H9 (cell line): ENCODE results near the gene TMEM208. TPM values are rescaled to one million over a fixed set of nuclear protein-coding genes. Genes with fewer than 3 reads are reported as not detected.

Experiments
- DNase-seq: peaks from one replicate; pipeline ENCODE4 v3.0.0-alpha.2; 2017
- H2AFZ ChIP-seq: one replicate; pipeline ENCODE4 v1.6.1; 2013; ENCODE audit warnings: mild to moderate bottlenecking, low read length, control low read depth, moderate library complexity
- H2AK5ac ChIP-seq: 2 replicates; pipeline ENCODE4 v1.6.1; 2013; ENCODE audit warnings: low read length, control low read depth, mixed read lengths; ENCODE audit not compliant: insufficient read length
- H2BK120ac ChIP-seq: one replicate; pipeline ENCODE4 v1.6.1; 2013; ENCODE audit warnings: low read depth, mild to moderate bottlenecking, low read length, control low read depth, inconsistent platforms; ENCODE audit not compliant: poor library complexity, severe bottlenecking
- H2BK12ac ChIP-seq: 2 replicates; pipeline ENCODE4 v1.6.1; 2013; ENCODE audit warnings: low read length, control low read depth, mixed read lengths, low read depth; ENCODE audit not compliant: insufficient read length
- H2BK15ac ChIP-seq: 2 replicates; pipeline ENCODE4 v1.6.1; 2013; ENCODE audit warnings: low read depth, low read length, control low read depth
- H2BK20ac ChIP-seq: one replicate; pipeline ENCODE4 v1.6.1; 2013; ENCODE audit warnings: low read depth, mild to moderate bottlenecking, low read length, control low read depth, inconsistent platforms; ENCODE audit not compliant: poor library complexity, severe bottlenecking
- H2BK5ac ChIP-seq: 2 replicates; pipeline ENCODE4 v1.6.1; 2013; ENCODE audit warnings: low read length, control low read depth, mixed read lengths; ENCODE audit not compliant: insufficient read length
- H3K14ac ChIP-seq: 2 replicates; pipeline ENCODE4 v1.6.1; 2013; ENCODE audit warnings: low read length, control low read depth; ENCODE audit not compliant: insufficient read depth
- H3K18ac ChIP-seq: 2 replicates; pipeline ENCODE4 v1.6.1; 2013; ENCODE audit warnings: low read depth, mild to moderate bottlenecking, mixed read lengths, low read length, control low read depth; ENCODE audit not compliant: insufficient read length
- H3K23ac ChIP-seq: 2 replicates; pipeline ENCODE4 v1.6.1; 2013; ENCODE audit warnings: low read length, control low read depth, mixed read lengths, low read depth; ENCODE audit not compliant: insufficient read length
- H3K23me2 ChIP-seq: 2 replicates; pipeline ENCODE4 v1.6.1; 2013; ENCODE audit warnings: low read depth, mild to moderate bottlenecking, mixed read lengths, low read length, control low read depth; ENCODE audit not compliant: insufficient read length, poor library complexity, severe bottlenecking
- H3K27ac ChIP-seq: 2 replicates; pipeline ENCODE4 v1.5.1; 2013; ENCODE audit warnings: low read length, control low read depth, mixed read lengths, low read depth; ENCODE audit not compliant: insufficient read length
- H3K27me3 ChIP-seq: 2 replicates; pipeline ENCODE4 v1.6.1; 2013; ENCODE audit warnings: low read length, control low read depth, inconsistent platforms; ENCODE audit not compliant: insufficient read depth
- H3K4ac ChIP-seq: 2 replicates; pipeline ENCODE4 v1.6.1; 2013; ENCODE audit warnings: low read depth, mild to moderate bottlenecking, control low read depth, inconsistent platforms, low read length, moderate library complexity
- H3K4me1 ChIP-seq: 2 replicates; pipeline ENCODE4 v1.6.1; 2013; ENCODE audit warnings: low read length, control low read depth, inconsistent platforms; ENCODE audit not compliant: insufficient read depth
- H3K4me2 ChIP-seq: 2 replicates; pipeline ENCODE4 v1.6.1; 2013; ENCODE audit warnings: low read length, control low read depth, mixed read lengths; ENCODE audit not compliant: insufficient read length, insufficient read depth
- H3K56ac ChIP-seq: 2 replicates; pipeline ENCODE4 v1.6.1; 2013; ENCODE audit warnings: low read depth, mild to moderate bottlenecking, mixed read lengths, low read length, control low read depth; ENCODE audit not compliant: insufficient read length
- H3K79me1 ChIP-seq: 2 replicates; pipeline ENCODE4 v1.6.1; 2013; ENCODE audit warnings: low read depth, mild to moderate bottlenecking, moderate library complexity, low read length, control low read depth, inconsistent platforms; ENCODE audit not compliant: insufficient read depth, poor library complexity, severe bottlenecking
- H3K79me2 ChIP-seq: 2 replicates; pipeline ENCODE4 v1.6.1; 2013; ENCODE audit warnings: low read length, control low read depth, inconsistent platforms; ENCODE audit not compliant: insufficient read depth
- H3K9ac ChIP-seq: 2 replicates; pipeline ENCODE4 v1.6.1; 2013; ENCODE audit warnings: low read length, control low read depth, mixed read lengths; ENCODE audit not compliant: insufficient read length; ENCODE audit errors: extremely low read depth
- H3K9me3 ChIP-seq: one replicate; pipeline ENCODE4 v1.6.1; 2013; ENCODE audit warnings: low read depth, low read length, inconsistent platforms; ENCODE audit not compliant: control insufficient read depth
- H3T11ph ChIP-seq: one replicate; pipeline ENCODE4 v1.6.1; 2013; ENCODE audit warnings: mild to moderate bottlenecking, low read length, control low read depth, inconsistent platforms
- H4K20me1 ChIP-seq: one replicate; pipeline ENCODE4 v1.6.1; 2013; ENCODE audit not compliant: control insufficient read depth, insufficient read length, insufficient read depth
- H4K5ac ChIP-seq: 2 replicates; pipeline ENCODE4 v1.6.1; 2013; ENCODE audit warnings: low read depth, mild to moderate bottlenecking, mixed read lengths, low read length, control low read depth; ENCODE audit not compliant: insufficient read length
- H4K8ac ChIP-seq: replicated peaks from 2 replicates; pipeline ENCODE4 v1.6.1; 2013; ENCODE audit warnings: low read length, control low read depth, mixed read lengths, low read depth; ENCODE audit not compliant: insufficient read length
- H4K91ac ChIP-seq: 2 replicates; pipeline ENCODE4 v1.6.1; 2013; ENCODE audit warnings: low read depth, mild to moderate bottlenecking, moderate library complexity, mixed read lengths, low read length, control low read depth; ENCODE audit not compliant: insufficient read length
- H3K27ac Mint-ChIP-seq, 3 experiments: 2 replicates in 2 of 3; 3 replicates in 1 of 3; pipeline ENCODE4 v1.8.0; 2020 to 2021; ENCODE audit warnings: mixed read lengths in 3 of 3, mild to moderate bottlenecking in 1 of 3, moderate library complexity in 1 of 3
- H3K27me3 Mint-ChIP-seq: 2 replicates; pipeline ENCODE4 v1.8.0; 2021; ENCODE audit warnings: low read depth, mild to moderate bottlenecking, moderate library complexity, mixed read lengths
- H3K36me3 Mint-ChIP-seq, 3 experiments: 2 replicates in 2 of 3; 3 replicates in 1 of 3; pipeline ENCODE4 v1.8.0; 2020 to 2021; ENCODE audit warnings: low read depth in 3 of 3, mixed read lengths in 3 of 3; ENCODE audit not compliant: insufficient read depth in 1 of 3
- H3K4me1 Mint-ChIP-seq, 2 experiments: 2 replicates each; pipeline ENCODE4 v1.8.0; 2020; ENCODE audit warnings: mixed read lengths in 2 of 2
- H3K4me3 Mint-ChIP-seq, 2 experiments: 2 replicates in 1 of 2; 3 replicates in 1 of 2; pipeline ENCODE4 v1.8.0; 2020 to 2021; ENCODE audit warnings: mild to moderate bottlenecking in 2 of 2, mixed read lengths in 2 of 2, moderate library complexity in 1 of 2
- H3K9me3 Mint-ChIP-seq, 2 experiments: 2 replicates in 1 of 2; 3 replicates in 1 of 2; pipeline ENCODE4 v1.8.0; 2020; ENCODE audit warnings: mild to moderate bottlenecking in 2 of 2, mixed read lengths in 2 of 2, moderate library complexity in 1 of 2
- WGBS: extraction: QIAGEN DNeasy Blood & Tissue Kit; methylation state at CpG from one replicate; pipeline ENCODE4 v1.1.7; 2013; ENCODE audit warnings: missing lambda C conversion rate, low lambda C conversion rate, mixed read lengths; ENCODE audit not compliant: insufficient read length; ENCODE audit errors: extremely low coverage; 5-methylcytosine and 5-hydroxymethylcytosine counted together
- total RNA-seq: library from RNA; stranded (reverse); gene quantifications from 2 replicates; pipeline ENCODE4 v1.2.1, GENCODE V29; 2021
- TF ChIP-seq, protein P1 (sequence below): fragments of 200-600 bp; sonication (generic); conservative IDR thresholded peaks from 3 replicates; pipeline ENCODE4 v1.8.0; 2021; ENCODE audit warnings: antibody characterized with exemption, mild to moderate bottlenecking

The TMEM208 gene
- total RNA-seq, 1 experiment from 2014 or later: 42.6 TPM

DNA sequence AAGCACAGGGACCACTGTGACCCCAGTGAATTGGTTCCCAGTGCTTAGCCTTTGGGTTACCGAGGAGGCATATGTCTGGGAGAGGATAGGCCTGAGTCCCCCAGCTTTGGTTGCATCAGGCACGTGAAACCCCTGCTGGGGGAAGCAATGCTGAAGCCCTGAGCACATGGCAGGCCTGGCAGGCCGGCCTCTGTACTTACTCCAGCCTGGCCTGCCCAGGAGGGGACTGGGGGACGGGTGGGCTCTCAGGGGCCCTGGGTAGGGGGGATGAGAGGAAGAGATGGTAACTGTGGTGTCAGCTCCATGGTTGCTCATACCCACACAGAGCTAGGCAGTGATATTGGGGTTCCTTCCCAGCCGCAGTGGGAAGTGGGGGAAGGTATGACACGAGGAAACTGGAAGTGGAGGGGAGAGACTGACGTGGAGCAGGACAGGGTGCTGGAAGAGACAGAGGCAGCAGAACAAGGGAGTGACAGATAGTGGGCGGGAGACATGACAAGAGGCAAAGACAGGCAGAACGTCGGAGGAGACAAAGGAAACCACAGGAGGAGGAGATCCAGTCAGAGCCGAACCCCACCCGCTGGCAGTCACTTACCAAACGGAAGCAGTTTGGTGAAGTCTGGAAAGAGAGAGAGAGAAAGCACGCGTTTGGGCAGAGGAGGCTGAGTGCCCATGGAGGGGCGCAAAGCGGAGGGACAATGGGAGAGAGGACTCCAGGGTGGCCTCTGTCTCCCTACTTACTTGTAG is 9.1 kb downstream of the TMEM208 start:
- Mint-ChIP-seq H3K9me3 (no peaks in the 10 kb centered on the region), H3K27me3 (no peaks in the 10 kb centered on the region), H3K4me1 (peaks cover 4 to 10% of the 10 kb centered on the region in 2 experiments; a peak in 3 of 4 replicates), H3K4me3 (peak overlapping the region in 1 of 2 experiments; percentile 51; a peak in 1 of 5 replicates), H3K27ac (peak overlapping the region; percentile 34 to 48 (median 44); a peak in 3 of 7 replicates), H3K36me3 (peaks cover 24 to 75% (median 48%) of the 10 kb centered on the region in 3 experiments)
- H3K79me1 ChIP-seq: peaks cover 4% of the 10 kb centered on the region
- no peak overlapping the region for H4K5ac ChIP-seq
- TF ChIP-seq, protein P1, sequence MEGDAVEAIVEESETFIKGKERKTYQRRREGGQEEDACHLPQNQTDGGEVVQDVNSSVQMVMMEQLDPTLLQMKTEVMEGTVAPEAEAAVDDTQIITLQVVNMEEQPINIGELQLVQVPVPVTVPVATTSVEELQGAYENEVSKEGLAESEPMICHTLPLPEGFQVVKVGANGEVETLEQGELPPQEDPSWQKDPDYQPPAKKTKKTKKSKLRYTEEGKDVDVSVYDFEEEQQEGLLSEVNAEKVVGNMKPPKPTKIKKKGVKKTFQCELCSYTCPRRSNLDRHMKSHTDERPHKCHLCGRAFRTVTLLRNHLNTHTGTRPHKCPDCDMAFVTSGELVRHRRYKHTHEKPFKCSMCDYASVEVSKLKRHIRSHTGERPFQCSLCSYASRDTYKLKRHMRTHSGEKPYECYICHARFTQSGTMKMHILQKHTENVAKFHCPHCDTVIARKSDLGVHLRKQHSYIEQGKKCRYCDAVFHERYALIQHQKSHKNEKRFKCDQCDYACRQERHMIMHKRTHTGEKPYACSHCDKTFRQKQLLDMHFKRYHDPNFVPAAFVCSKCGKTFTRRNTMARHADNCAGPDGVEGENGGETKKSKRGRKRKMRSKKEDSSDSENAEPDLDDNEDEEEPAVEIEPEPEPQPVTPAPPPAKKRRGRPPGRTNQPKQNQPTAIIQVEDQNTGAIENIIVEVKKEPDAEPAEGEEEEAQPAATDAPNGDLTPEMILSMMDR: no peak
- no peak overlapping the region for H3K18ac ChIP-seq
- no peak overlapping the region for H3K27ac ChIP-seq
- H3K23me2 ChIP-seq: no peaks in the 10 kb centered on the region
- H3K27me3 ChIP-seq: no peaks in the 10 kb centered on the region
- H3K23ac ChIP-seq: no peak overlapping the region
- H3K14ac ChIP-seq: no peak overlapping the region
- no peak overlapping the region for H2BK12ac ChIP-seq
- no peak overlapping the region for H3K9ac ChIP-seq
- no peak overlapping the region for H2BK15ac ChIP-seq
- DNase-seq: peak; percentile 19
- no peak overlapping the region for H2AK5ac ChIP-seq
- no peak overlapping the region for H3K4ac ChIP-seq
- H3K79me2 ChIP-seq: no peaks in the 10 kb centered on the region
- H4K8ac ChIP-seq: no peak overlapping the region
- H3K56ac ChIP-seq: no peak overlapping the region
- no peak overlapping the region for H4K91ac ChIP-seq
- H3T11ph ChIP-seq: no peak overlapping the region
- no peak overlapping the region for H2BK120ac ChIP-seq
- no CpG with 5 or more reads among the region's 17 CpGs for WGBS
- peaks cover 3% of the 10 kb centered on the region; the same call in 1 of the 2 replicates for H3K4me1 ChIP-seq
- no peaks in the 10 kb centered on the region for H4K20me1 ChIP-seq
- no peak overlapping the region for H2BK20ac ChIP-seq
- no peak overlapping the region for H2BK5ac ChIP-seq
- H2AFZ ChIP-seq: no peak overlapping the region
- H3K9me3 ChIP-seq: no peaks in the 10 kb centered on the region
- no peak overlapping the region for H3K4me2 ChIP-seq
